Activated CD8-positive, alpha-beta memory T cell treated with anti-CD3 and anti-CD28 coated beads, Interleukin-2, amount 50 U/mL, for 48 hours (primary cell): ENCODE results near the gene NPIPB6.

ENCODE experiments used
- DNase-seq: peaks from one replicate; pipeline ENCODE4 v3.0.0-alpha.2; 2020

The NPIPB6 gene

DNA sequence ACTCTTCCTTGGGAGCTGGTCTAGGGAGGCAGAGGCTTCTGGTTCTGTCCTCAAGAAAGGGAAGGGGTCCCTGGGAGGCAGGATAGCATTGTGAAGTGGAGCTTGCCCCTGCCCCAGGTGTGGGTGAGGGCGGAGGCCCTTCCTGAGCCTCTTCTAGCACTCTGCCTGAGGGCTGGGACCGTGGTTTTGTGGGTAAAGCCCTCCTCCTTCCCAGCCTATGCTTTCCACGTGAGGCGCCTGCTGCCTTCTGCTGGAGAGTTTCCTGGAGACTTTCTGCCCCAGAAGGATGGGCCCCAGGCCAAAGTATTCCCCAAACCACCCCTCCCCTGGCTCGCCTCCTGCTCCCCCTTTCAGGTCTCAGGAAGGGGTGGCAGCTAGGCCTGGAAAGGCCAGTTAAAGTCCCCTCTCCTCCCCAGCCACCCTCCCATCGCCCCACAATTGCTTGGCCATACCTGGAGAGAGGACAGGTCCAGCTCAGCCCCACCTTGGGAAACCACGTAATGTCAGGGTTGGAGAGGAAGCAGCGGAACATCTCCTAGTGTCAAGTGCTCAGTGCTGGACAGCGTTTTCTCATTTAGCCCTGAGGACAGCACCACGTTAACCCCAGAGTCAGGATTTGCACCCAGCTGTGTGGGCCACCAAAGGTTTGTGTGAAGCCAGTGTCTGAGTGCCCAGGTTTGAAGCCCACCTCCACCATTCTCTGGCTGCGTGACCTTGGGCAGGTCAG, 65.4 kb downstream of the NPIPB6 start:
- DNase-seq = no peak

DNA sequence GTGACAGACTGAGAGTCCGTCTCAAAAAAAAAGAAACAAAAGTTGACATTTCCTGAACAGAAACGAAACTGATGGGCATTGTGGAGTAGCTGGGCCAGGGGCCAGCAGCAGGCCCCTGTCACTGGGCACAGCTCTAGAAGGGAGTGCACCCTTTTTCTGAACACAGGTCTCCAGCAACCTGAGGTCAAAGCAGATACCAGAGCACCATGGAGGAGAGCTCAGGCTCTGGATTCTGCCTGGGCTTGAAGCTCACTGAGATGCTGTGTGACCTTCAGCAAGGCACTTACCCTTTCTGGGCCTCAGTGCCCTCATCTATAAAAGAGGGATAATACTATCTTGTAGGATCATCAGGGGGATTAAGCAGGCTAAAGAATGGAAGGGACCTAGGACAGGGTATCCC, 66.0 kb downstream of the NPIPB6 start:
- DNase-seq = no peak

DNA sequence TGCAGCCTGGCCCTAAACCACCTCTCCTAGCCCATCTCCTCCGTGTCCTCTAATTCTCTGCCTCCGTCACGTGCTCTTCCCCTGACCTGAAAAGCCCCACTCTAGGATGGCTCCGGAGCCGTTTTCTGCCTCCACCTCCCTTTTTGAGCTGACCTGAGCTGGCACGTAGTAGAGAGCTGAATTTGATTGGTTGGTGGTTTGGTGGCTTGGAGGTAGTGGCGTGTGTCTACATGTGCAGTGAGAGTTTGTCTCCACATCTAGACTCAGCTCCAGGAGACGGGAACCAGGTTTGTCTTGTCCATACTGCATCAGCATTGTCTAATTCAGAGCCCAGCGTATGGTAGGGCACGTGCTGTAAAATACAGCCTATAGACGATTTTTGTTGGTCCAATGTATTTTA, 68.0 kb downstream of the NPIPB6 start:
- no peak for DNase-seq

DNA sequence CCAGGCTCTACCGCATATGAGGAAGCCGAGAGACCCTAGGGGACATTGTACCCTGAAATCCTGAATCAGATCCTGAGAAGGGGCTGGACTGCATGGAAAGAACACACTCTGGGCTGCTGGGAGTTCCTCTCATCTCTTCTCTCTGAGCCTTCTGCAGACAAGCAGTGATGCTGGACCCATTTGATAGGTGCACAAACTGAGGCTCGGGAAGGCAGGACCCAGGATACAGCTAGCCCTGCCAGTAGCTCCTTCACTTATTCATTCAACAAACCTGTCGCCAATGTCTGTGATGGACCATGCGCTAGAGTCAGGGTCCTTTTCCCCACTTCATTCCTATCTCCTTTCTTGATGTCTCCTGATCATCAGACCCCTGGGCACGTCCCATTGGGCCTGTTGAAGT, 69.1 kb downstream of the NPIPB6 start:
- DNase-seq = no peak

DNA sequence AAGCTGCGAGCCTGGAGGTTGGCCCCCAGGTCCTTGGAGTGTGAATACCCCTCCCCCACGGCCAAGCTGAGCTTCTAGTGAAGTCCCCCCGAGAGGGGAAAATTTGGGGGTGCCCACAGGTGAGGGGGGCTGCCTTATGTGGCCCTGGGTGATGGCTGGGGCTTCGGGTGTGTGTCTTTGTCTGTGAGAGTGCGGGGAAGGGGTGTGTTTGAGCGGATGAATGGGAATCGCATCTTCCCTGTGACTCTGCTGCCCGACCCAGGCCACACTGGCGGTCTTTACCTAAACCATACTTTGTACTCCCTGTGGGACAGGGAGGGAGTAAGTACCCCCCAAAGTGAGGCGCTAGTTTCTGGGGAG, 69.7 kb downstream of the NPIPB6 start:
- DNase-seq = no peak

DNA sequence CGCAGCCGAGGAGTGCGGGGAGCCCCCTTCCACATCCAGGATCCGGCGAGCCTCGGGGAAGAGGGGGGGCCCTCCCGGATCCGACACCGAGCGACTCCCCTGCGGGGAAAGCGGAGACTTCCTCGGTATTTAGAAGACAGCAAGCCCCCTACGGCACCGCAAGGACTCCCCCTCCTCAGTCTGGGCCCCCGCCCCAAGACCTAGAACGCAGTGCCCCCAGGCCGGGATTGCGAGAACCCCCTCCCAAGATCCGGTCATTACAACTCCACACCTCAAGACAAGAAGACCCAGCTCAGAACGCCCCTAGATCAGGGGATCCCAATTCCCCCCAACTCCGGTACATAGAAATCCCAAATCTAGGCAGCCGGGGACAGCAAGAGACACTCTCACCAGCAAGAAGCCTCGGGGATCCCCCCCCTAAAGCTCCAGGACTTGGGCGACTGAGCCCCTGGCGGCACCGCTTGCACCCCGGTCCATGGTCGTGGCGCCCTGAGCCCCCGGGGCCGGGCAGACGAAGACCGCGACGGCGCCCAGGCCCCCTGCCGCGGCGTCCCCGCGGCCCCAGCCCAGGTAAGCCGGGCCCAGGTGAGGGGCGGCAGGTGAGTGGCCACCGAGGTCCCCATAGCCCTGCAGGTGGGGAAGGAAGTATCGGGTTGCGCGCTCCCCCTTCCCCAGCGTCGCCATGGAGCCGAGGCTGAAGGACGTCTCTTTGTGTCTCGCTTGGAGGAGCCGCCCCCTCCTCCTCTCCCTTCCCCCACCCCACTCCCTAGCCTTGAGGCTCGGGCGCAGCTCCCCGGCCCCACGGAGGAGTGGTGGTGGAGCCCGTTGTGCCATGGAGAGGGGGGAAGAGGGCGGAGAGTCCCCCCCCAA, 70.3 kb downstream of the NPIPB6 start:
- peak; percentile 71 for DNase-seq
